MM.1S (cell line): ENCODE results near the gene TSC22D4.
"Not testable (repeated sequence)": the region's sequence is repeated elsewhere in the genome, so short reads cannot be mapped to it uniquely, and the experiment has no call there.

Source experiments
- DNase-seq: peaks from one replicate; pipeline ENCODE4 v3.0.0-alpha.2; 2015
- H2AFZ ChIP-seq: fragments of 300-600 bp; sonication (generic); 2 replicates; pipeline ENCODE4 v1.6.0; 2016; ENCODE audit warnings: antibody characterized with exemption, low read length
- H3F3A ChIP-seq: fragments of 300-600 bp; sonication (generic); 2 replicates; pipeline ENCODE4 v1.6.1; 2016; ENCODE audit warnings: mild to moderate bottlenecking, antibody characterized with exemption, low read length, moderate library complexity, mixed read lengths; ENCODE audit not compliant: insufficient read depth
- H3K27ac ChIP-seq: fragments of 300-600 bp; sonication (generic); 2 replicates; pipeline ENCODE4 v1.5.1; 2016; ENCODE audit warnings: mild to moderate bottlenecking, low read length
- H3K27me3 ChIP-seq: fragments of 300-600 bp; sonication (generic); replicated peaks from 2 replicates; pipeline ENCODE4 v1.6.0; 2016; ENCODE audit warnings: low read length; ENCODE audit not compliant: insufficient read depth
- H3K36me3 ChIP-seq: fragments of 300-600 bp; sonication (generic); replicated peaks from 2 replicates; pipeline ENCODE4 v1.6.1; 2016; ENCODE audit warnings: mild to moderate bottlenecking, low read length, mixed read lengths; ENCODE audit not compliant: insufficient read depth
- H3K4me1 ChIP-seq: fragments of 300-600 bp; sonication (generic); 2 replicates; pipeline ENCODE4 v1.6.1; 2016; ENCODE audit warnings: low read length, mixed read lengths
- H3K4me2 ChIP-seq: fragments of 300-600 bp; sonication (generic); 2 replicates; pipeline ENCODE4 v1.6.0; 2016; ENCODE audit warnings: low read depth, low read length
- H3K4me3 ChIP-seq: fragments of 300-600 bp; sonication (generic); 2 replicates; pipeline ENCODE4 v1.5.1; 2016; ENCODE audit warnings: low read length, mixed read lengths
- H3K79me2 ChIP-seq: fragments of 300-600 bp; sonication (generic); 2 replicates; pipeline ENCODE4 v1.6.1; 2016; ENCODE audit warnings: mixed run types, low read length, mixed read lengths
- H3K9ac ChIP-seq: fragments of 300-600 bp; sonication (generic); 2 replicates; pipeline ENCODE4 v1.6.1; 2016; ENCODE audit warnings: low read length, mixed read lengths
- H3K9me2 ChIP-seq: fragments of 300-600 bp; sonication (generic); replicated peaks from 2 replicates; pipeline ENCODE4 v1.6.1; 2016; ENCODE audit warnings: mild to moderate bottlenecking, low read length, mixed read lengths; ENCODE audit not compliant: insufficient read depth
- H3K9me3 ChIP-seq: fragments of 300-600 bp; sonication (generic); replicated peaks from 2 replicates; pipeline ENCODE4 v1.6.1; 2016; ENCODE audit warnings: mild to moderate bottlenecking, low read length, mixed read lengths; ENCODE audit not compliant: insufficient read depth
- H4K20me1 ChIP-seq: fragments of 300-600 bp; sonication (generic); 2 replicates; pipeline ENCODE4 v1.6.1; 2016; ENCODE audit warnings: mild to moderate bottlenecking, low read length, moderate library complexity, mixed read lengths; ENCODE audit not compliant: insufficient read depth
- EZH2 ChIP-seq: fragments of 300-600 bp; sonication (generic); optimal IDR thresholded peaks from 2 replicates; pipeline ENCODE3; 2017; ENCODE audit warnings: low read depth, mild to moderate bottlenecking, antibody characterized with exemption, low read length, mixed read lengths
- EZH2phosphoT487 ChIP-seq: fragments of 300-600 bp; sonication (generic); IDR thresholded peaks from 2 replicates; pipeline ENCODE4 v1.6.1; 2018; ENCODE audit warnings: antibody characterized with exemption, low read length
- TF ChIP-seq, protein P1 (sequence below): fragments of 300-600 bp; sonication (generic); IDR thresholded peaks from 2 replicates; pipeline ENCODE4 v1.5.1; 2016; ENCODE audit warnings: antibody characterized with exemption, low read length, mixed read lengths

The TSC22D4 gene

DNA sequence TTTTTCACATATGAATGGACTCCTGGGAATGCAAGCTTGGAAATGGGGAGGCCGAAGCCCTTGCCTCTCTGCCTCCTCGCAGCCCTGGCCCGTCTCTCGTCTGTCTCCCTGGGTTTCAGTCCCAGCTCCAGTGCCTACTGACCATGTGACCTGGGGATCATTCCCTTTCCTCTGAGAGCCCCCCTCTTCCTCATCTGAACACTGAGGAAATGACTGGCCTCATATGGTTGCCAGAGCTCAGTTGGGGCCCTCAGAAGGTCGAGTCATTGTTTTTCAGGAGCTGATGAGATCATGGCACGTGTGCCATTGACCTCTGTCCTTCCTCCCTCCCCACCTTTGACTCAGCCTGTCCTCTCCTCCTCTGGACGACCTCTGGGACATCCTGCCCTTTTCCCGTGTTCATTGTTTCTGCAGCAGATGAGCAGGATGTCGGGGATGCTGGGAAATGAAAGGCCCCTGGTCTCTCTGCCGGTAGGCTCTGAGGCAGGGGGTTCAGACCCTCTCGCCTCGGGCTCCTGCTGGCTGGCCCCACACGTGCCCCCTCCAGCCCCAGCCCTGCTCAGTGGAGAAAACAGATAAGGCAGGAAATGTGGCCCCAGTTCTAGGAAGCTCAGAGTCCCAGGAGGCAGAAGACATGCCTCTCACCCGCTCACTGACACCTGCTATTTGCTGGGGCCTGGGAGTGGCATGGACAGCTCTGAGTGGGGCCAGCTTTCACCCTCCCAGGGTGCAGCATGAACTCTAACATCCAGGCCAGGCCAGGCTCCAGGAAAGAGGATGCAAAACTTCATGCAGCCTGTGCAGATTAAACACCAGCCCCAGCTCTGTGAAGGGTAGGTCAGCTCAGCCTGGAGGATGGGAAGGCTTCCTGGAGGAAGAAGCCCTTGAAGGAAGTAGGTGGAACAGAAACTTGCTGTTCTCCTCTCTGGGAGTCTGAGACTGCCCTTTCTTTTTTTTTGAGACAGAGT lies 34.4 kb downstream of the TSC22D4 start:
- Histone ChIP-seq H2AFZ (0 out of 2 replicates have a peak overlapping the region, but pooled peaks have one; percentile 6), H3K9ac (no peak overlapping the region), H3K9me3 (no peaks in the 10 kb centered on the region)

DNA sequence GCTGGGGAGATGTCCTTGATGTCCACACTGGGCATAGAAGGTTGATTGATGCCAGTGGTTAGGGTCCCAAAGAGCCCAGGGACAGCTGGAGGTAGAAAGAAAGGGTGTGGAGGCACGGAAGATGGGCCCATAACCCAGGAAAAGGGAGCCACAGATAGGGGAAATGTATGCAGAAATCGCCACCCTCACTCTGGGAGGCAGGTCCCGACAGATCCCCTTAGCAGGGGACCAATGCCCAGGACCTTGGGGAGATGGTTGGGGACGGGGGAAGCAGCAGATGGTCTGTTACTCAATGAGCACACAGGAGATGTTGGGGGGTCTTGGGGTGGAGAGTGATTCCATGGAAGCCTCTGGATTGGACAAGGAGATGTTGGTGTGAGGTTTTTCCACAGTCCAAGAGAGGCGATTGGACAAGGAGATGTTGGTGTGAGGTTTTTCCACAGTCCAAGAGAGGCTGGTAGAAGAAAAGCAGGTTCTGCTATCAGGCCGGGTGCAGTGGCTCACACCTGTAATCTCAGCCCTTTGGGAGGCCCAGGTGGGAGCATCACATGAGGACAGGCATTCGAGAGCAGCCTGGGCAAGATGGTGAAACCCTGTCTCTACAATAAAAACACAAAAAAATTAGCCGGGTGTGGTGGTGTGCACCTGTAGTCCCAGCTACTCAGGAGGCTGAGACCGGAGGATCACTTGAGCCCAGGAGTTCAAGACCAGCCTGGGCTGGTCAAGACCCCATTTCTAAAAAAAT lies 35.7 kb downstream of the TSC22D4 start:
- no peak overlapping the region for H2AFZ ChIP-seq
- H3K9me3 ChIP-seq: no peaks in the 10 kb centered on the region
- no peaks in the 10 kb centered on the region for H4K20me1 ChIP-seq
- no peak overlapping the region for H3K4me3 ChIP-seq
- H3K9ac ChIP-seq: no peak overlapping the region
- no peaks in the 10 kb centered on the region for H3F3A ChIP-seq
- H3K36me3 ChIP-seq: no peaks in the 10 kb centered on the region
- no peak overlapping the region for H3K27ac ChIP-seq
- H3K27me3 ChIP-seq: no peaks in the 10 kb centered on the region
- DNase-seq: no peak
- no peak overlapping the region for H3K4me2 ChIP-seq
- TF ChIP-seq EZH2phosphoT487 (no peak), EZH2 (no peak)
- TF ChIP-seq, protein P1, sequence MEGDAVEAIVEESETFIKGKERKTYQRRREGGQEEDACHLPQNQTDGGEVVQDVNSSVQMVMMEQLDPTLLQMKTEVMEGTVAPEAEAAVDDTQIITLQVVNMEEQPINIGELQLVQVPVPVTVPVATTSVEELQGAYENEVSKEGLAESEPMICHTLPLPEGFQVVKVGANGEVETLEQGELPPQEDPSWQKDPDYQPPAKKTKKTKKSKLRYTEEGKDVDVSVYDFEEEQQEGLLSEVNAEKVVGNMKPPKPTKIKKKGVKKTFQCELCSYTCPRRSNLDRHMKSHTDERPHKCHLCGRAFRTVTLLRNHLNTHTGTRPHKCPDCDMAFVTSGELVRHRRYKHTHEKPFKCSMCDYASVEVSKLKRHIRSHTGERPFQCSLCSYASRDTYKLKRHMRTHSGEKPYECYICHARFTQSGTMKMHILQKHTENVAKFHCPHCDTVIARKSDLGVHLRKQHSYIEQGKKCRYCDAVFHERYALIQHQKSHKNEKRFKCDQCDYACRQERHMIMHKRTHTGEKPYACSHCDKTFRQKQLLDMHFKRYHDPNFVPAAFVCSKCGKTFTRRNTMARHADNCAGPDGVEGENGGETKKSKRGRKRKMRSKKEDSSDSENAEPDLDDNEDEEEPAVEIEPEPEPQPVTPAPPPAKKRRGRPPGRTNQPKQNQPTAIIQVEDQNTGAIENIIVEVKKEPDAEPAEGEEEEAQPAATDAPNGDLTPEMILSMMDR: no peak
- H3K9me2 ChIP-seq: no peaks in the 10 kb centered on the region
- H3K4me1 ChIP-seq: 0 out of 2 replicates have a peak, but pooled peaks cover 10% of the 10 kb centered on the region
- no peaks in the 10 kb centered on the region for H3K79me2 ChIP-seq

More for the DNA sequence above, 34.4 kb downstream of the TSC22D4 start:
- H3K27me3 ChIP-seq: no peaks in the 10 kb centered on the region
- H4K20me1 ChIP-seq: no peaks in the 10 kb centered on the region
- DNase-seq: no peak
- H3F3A ChIP-seq: no peaks in the 10 kb centered on the region
- no peak overlapping the region for H3K27ac ChIP-seq
- H3K9me2 ChIP-seq: no peaks in the 10 kb centered on the region
- H3K4me3 ChIP-seq: no peak overlapping the region
- no peaks in the 10 kb centered on the region for H3K36me3 ChIP-seq
- H3K79me2 ChIP-seq: no peaks in the 10 kb centered on the region
- H3K4me1 ChIP-seq: 0 out of 2 replicates have a peak, but pooled peaks cover 10% of the 10 kb centered on the region
- H3K4me2 ChIP-seq: no peak overlapping the region
- no peak for TF ChIP-seq EZH2phosphoT487

DNA sequence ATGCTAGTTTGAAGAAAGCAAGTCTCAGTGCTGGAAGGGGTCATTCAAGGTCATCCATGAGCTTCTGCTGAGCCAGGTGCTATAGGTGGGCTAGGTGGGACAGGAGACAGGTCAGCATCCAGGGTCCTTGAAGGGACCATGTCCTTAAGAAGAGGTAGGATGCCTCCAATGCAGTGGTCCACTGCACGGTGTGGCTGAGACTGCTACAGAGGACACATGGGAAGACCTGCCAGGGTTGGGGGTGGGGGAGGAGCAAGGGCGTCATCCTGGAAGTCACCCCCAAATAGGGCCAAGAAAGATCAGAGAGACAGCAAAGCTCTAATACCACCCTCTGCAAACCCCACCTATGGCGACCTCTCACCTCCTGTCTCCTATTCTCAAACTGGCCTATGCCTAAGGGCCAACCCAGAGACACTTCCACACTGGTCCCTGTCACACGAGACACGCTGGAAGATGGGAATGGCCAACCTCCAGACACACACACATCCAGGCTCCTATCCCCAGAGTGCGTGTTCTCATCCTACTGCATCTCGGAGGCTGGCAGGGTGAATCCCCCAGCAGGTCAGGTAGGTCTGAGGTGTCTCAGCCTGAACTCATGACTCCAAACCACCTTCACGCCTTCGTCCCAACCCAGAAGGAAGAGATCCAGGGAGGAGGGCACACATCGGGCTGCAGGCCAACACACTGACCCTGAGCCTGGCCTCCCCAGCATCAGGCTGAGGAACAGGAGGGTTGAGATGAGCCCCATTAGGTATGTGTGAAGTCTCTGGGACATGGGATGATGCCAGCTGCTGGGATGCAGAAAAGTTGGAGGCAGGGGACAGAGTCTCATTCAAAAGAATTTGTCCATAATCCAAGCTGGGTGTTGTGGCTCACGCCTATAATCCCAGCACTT lies 37.1 kb downstream of the TSC22D4 start:
- Histone ChIP-seq H3K4me1 (0 out of 2 replicates have a peak, but pooled peaks cover 10% of the 10 kb centered on the region), H3K4me2 (no peak overlapping the region), H3F3A (0 out of 2 replicates have a peak, but pooled peaks cover 4% of the 10 kb centered on the region), H2AFZ (no peak overlapping the region), H3K27ac (no peak overlapping the region), H4K20me1 (no peaks in the 10 kb centered on the region), H3K9me2 (no peaks in the 10 kb centered on the region), H3K9me3 (no peaks in the 10 kb centered on the region), H3K36me3 (no peaks in the 10 kb centered on the region), H3K79me2 (no peaks in the 10 kb centered on the region), H3K9ac (no peak overlapping the region), H3K27me3 (no peaks in the 10 kb centered on the region), H3K4me3 (no peak overlapping the region)
- no peak for DNase-seq
- TF ChIP-seq EZH2 (no peak), EZH2phosphoT487 (no peak)
- TF ChIP-seq, protein P1: no peak

DNA sequence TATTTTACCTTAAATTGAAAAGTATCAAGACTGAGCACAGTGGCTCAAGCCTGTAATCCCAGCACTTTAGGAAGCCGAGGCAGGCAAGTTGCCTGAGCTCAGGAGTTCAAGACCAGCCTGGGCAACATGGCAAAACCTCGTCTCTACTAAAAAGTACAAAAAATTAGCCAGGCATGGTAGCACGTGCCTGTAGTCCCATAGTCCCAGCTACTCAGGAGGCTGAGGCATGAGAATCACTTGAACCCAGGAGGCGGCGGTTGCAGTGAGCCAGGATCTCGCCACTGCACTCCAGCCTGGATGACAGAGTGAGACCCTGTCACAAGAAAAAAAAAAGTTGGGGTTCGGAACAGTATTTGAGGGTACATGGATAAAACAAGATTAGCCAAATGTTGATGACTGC lies 39.8 kb downstream of the TSC22D4 start:
- not testable (repeated sequence) for H3K9me3 ChIP-seq, H3K4me3 ChIP-seq, DNase-seq, H3K4me2 ChIP-seq, H3K27ac ChIP-seq, H3K9ac ChIP-seq, H2AFZ ChIP-seq, H3K4me1 ChIP-seq, H3K27me3 ChIP-seq, H3K9me2 ChIP-seq, H4K20me1 ChIP-seq, H3K36me3 ChIP-seq
- Histone ChIP-seq H3F3A (peaks cover 13% of the 10 kb centered on the region; the same call in 1 of the 2 replicates), H3K79me2 (peaks cover 16% of the 10 kb centered on the region)

DNA sequence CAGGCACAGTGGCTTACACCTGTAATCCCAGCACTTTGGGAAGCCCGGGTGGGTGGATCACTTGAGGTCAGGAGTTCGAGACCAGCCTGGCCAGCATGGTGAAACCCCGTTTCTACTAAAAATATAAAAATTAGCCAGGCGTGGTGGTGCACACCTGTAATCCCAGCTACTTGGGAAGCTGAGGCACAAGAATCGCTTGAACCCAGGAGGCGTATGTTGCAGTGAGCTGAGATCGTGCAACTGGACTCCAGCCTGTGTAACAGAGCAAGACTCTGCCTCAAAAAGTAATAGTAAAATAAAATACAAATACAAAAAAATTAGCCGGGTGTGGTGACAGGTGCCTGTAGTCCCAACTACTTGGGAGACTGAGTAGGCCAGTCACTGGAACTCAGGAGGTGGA lies 40.3 kb downstream of the TSC22D4 start:
- H3K4me2 ChIP-seq, H3K9me2 ChIP-seq, H3K27ac ChIP-seq, H3K4me3 ChIP-seq, H2AFZ ChIP-seq, H3K9me3 ChIP-seq, H3K9ac ChIP-seq, H3K27me3 ChIP-seq, H4K20me1 ChIP-seq, H3K36me3 ChIP-seq, DNase-seq: not testable (repeated sequence)
- H3K79me2 ChIP-seq: peaks cover 22% of the 10 kb centered on the region
- H3K4me1 ChIP-seq: 0 out of 2 replicates have a peak, but pooled peaks cover 12% of the 10 kb centered on the region
- peaks cover 17% of the 10 kb centered on the region; the same call in 1 of the 2 replicates for H3F3A ChIP-seq
